GM12872 (cell line): ENCODE data around the gene FAM25A.

Experiments
- CTCF ChIP-seq: IDR thresholded peaks from 3 replicates; pipeline ENCODE4 v1.5.1; 2011; ENCODE audit warnings: low read depth, mild to moderate bottlenecking, low read length, moderate library complexity; ENCODE audit not compliant: insufficient read depth

The FAM25A gene

DNA sequence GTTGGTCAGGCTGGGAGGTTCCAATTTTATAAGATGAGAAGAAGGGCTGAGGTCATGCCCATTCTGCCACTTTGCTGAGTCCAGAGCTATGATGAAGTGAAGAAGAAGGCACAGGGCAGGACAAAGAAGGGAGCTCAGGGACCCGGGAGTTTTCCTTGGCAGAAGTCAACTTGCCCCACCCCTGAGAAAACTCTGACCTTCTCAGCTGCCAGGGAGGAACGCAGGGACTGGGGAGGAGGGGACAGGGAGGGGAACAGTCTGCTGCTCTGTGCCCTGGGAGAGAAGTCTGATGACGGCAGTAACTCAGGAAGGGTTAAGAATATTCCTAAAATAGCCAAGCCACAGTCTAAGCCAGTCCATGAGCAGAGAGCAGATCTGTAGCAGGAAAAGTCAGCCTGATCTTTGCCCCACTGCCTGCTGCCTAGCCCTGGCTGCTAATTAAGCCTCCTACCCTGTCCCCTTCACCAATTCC is 40.1 kb upstream of the FAM25A start:
- no peak for TF ChIP-seq CTCF

- no peak for TF ChIP-seq CTCF
Measured at GRCh38 chr10:86981716-86982115, 38.4 kb upstream of the FAM25A start.

- TF ChIP-seq CTCF = no peak
Measured at GRCh38 chr10:86988520-86988919, 31.6 kb upstream of the FAM25A start.

DNA sequence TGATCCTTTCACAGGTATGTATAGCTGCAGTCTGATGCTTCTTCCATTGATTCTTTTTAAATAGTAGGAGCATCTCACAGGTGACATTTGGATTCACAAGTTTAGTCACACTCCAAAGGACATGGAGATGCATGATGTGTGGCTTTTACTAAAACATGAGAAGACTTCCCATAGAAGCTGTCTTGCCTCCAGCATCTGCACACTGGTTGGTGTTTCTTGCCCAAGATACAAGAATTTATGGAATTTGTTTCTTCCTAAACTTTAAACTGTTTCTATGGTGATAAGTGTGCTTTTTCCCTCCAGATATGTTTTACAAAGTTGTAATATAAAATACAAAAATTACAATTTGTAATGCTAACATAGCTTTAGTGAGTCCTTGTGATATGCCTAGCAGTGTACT is 27.6 kb upstream of the FAM25A start:
- TF ChIP-seq CTCF = no peak

DNA sequence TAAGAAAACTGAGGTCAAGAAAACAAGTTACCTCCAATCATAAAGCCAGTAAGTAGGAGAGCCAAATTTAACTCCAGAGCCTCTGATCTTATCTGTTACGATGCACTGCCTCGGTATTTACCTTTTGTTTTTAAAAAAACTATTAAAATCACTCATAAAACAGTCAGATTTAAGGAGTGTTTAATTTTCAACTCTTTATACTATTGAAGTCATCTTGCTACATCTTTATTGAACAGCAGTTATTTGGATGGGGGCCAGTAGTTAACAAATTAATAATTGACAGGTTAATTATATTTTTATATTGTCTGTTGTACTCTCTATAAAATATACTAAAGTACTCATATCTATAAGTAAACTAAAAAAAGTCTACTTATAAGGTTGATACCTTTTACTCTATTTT is 27.2 kb upstream of the FAM25A start:
- no peak for TF ChIP-seq CTCF

DNA sequence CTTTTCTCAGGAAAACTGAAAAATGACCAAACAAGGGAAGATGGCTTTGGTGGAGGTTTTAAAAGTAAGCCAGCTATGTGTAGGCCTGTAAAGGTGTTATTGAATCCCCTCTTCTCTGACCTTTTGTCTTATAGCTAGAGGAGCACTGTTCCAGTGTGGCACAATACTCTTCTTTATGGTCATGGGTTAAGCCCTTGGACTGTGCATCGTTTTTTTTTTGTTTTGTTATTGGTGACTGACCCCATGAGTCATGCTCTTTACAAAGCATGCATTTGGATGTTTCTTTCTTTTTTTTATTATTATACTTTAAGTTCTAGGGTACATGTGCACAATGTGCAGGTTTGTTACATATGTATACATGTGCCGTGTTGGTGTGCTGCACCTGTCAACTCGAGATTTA is 19.6 kb upstream of the FAM25A start:
- no peak for TF ChIP-seq CTCF

- no peak for TF ChIP-seq CTCF
Measured at GRCh38 chr10:87030912-87031635, 11.0 kb downstream of the FAM25A start.

DNA sequence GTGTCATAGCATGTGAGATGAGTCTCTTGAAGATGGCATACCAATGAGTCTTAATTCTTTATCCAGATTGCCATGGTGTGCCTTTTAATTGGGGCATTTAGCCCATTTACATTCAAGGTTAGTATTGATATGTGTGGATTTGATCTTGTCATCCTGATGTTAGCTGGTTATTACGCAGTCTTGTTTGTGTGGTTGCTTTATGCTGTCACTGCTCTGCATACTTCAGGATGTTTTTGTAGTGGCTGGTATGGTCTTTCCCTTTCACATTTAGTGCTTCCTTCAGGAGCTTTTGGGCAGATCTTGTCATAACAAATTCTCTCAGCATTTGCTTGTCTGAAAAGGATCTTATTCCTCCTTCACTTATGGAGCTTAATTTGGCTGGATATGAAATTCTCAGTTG is 16.5 kb downstream of the FAM25A start:
- TF ChIP-seq CTCF = no peak
